HCT116 (cell line): ENCODE measurements around the gene SLC25A21. TPM values are rescaled to one million over a fixed set of nuclear protein-coding genes. Genes with fewer than 3 reads are reported as not detected.

ENCODE experiments used
- ATAC-seq: fragments of 200-7000 bp; cut with Tn5 transposase; 2 replicates; pipeline ENCODE4 v1.9.1; 2020; ENCODE audit warnings: mild to moderate bottlenecking, moderate library complexity
- BruUV-seq: library from RNA; stranded (reverse); fragments of 400-500 nt; replicated peaks from 2 replicates; lab custom pipeline; 2021; lab: Mats Ljungman, UMichigan
- CTCF ChIA-PET: fragments of 300-600 bp; sonication (Branson Sonifier 250); formaldehyde crosslinking; loops from one replicate; lab custom pipeline; 2021; ENCODE audit warnings: antibody characterized with exemption; lab: Charles Lee
- POLR2A ChIA-PET: fragments of 300-600, 350-600 bp; sonication (Branson Sonifier 250); formaldehyde crosslinking; loops from one replicate; lab custom pipeline; 2021; ENCODE audit warnings: antibody characterized with exemption; lab: Charles Lee
- RAD21 ChIA-PET, 2 experiments: fragments of 300-600 bp; sonication (Branson Sonifier 250); formaldehyde crosslinking; loops; one replicate each; lab custom pipeline; 2023; ENCODE audit warnings: low total read pairs in 2 of 2; ENCODE audit not compliant: uncharacterized antibody in 2 of 2, unreplicated experiment in 2 of 2, low non-redundant PET in 1 of 2; lab: Charles Lee
- DNase-seq: peaks from one replicate; pipeline ENCODE4 v3.0.0-alpha.2; 2010; ENCODE audit warnings: low read depth, low spot score
- H2AFZ ChIP-seq: fragments of 200-600 bp; shearing (Covaris generic), sonication (generic); 2 replicates; pipeline ENCODE4 v1.6.1; 2017; ENCODE audit warnings: low read depth, mixed run types, mixed read lengths, antibody characterized with exemption, low read length; ENCODE audit not compliant: poor library complexity, severe bottlenecking
- H3K27ac ChIP-seq: 2 replicates; pipeline ENCODE4 v1.5.1; 2012; ENCODE audit warnings: low read depth, low read length
- H3K27me3 ChIP-seq: fragments of 200-600 bp; sonication (generic); 2 replicates; pipeline ENCODE4 v1.6.1; 2016; ENCODE audit warnings: mixed run types, low read length, mixed read lengths; ENCODE audit not compliant: insufficient read depth
- H3K36me3 ChIP-seq, 2 experiments: fragments of 200-500 bp in 1 of 2; fragments of 200-600 bp in 1 of 2; sonication (Bioruptor generic) in 1 of 2; sonication (generic) in 1 of 2; 2 replicates each; pipeline versions ENCODE4 v1.5.1 to v1.6.1; 2014 to 2016; ENCODE audit warnings: low read length in 2 of 2, inconsistent platforms in 1 of 2, mixed read lengths in 1 of 2, mixed run types in 1 of 2; ENCODE audit not compliant: insufficient read depth in 2 of 2, control insufficient read depth in 1 of 2
- H3K4me1 ChIP-seq, 2 experiments: fragments of 200-600 bp in 1 of 2; sonication (generic) in 1 of 2; 2 replicates each; pipeline versions ENCODE4 v1.5.1 to v1.6.1; 2012 to 2017; ENCODE audit warnings: low read length in 2 of 2, inconsistent platforms in 1 of 2, mild to moderate bottlenecking in 1 of 2, mixed read lengths in 1 of 2, mixed run types in 1 of 2, moderate library complexity in 1 of 2; ENCODE audit not compliant: insufficient read depth in 2 of 2, control insufficient read depth in 1 of 2
- H3K4me2 ChIP-seq: fragments of 200-600 bp; sonication (generic); 2 replicates; pipeline ENCODE4 v1.6.1; 2017; ENCODE audit warnings: mixed run types, low read length, mixed read lengths
- H3K4me3 ChIP-seq, 2 experiments: fragments of 200-600 bp in 1 of 2; sonication (generic) in 1 of 2; replicated peaks in 1 of 2; 2 replicates each; pipeline ENCODE4 v1.5.1; 2011 to 2016; ENCODE audit warnings: low read length in 2 of 2, control low read depth in 1 of 2, low read depth in 1 of 2, mild to moderate bottlenecking in 1 of 2, mixed read lengths in 1 of 2, mixed run types in 1 of 2
- H3K79me2 ChIP-seq: fragments of 200-600 bp; sonication (generic); 2 replicates; pipeline ENCODE4 v1.6.1; 2017; ENCODE audit warnings: mild to moderate bottlenecking, mixed run types, low read length, moderate library complexity, mixed read lengths; ENCODE audit not compliant: insufficient read depth
- H3K9ac ChIP-seq: fragments of 200-600 bp; sonication (generic); 2 replicates; pipeline ENCODE4 v1.6.1; 2016; ENCODE audit warnings: low read length, mixed read lengths
- H3K9me2 ChIP-seq: fragments of 200-600 bp; sonication (generic), shearing (Covaris generic); 2 replicates; pipeline ENCODE4 v1.6.1; 2017; ENCODE audit warnings: mixed run types, mild to moderate bottlenecking, moderate library complexity; ENCODE audit not compliant: insufficient read depth
- H3K9me3 ChIP-seq, 2 experiments: fragments of 200-500 bp in 1 of 2; fragments of 200-600 bp in 1 of 2; sonication (Bioruptor generic) in 1 of 2; sonication (generic) in 1 of 2; 2 replicates each; pipeline ENCODE4 v1.6.1; 2014 to 2017; ENCODE audit warnings: low read length in 2 of 2, mixed read lengths in 2 of 2, inconsistent platforms in 1 of 2, low read depth in 1 of 2, mild to moderate bottlenecking in 1 of 2, mixed run types in 1 of 2, moderate library complexity in 1 of 2; ENCODE audit not compliant: control insufficient read depth in 1 of 2, insufficient read depth in 1 of 2
- H4K20me1 ChIP-seq: fragments of 200-600 bp; sonication (generic), shearing (Covaris generic); 2 replicates; pipeline ENCODE4 v1.6.1; 2017; ENCODE audit warnings: mixed run types, mild to moderate bottlenecking, moderate library complexity; ENCODE audit not compliant: insufficient read depth
- CBX3 ChIP-seq: IDR thresholded peaks from 2 replicates; pipeline ENCODE4 v1.6.1; 2012; ENCODE audit warnings: low read depth
- CEBPB ChIP-seq: IDR thresholded peaks from 2 replicates; pipeline ENCODE4 v1.6.1; 2012; ENCODE audit warnings: low read depth
- EGR1 ChIP-seq: IDR thresholded peaks from 2 replicates; pipeline ENCODE4 v1.6.1; 2012; ENCODE audit warnings: low read depth
- ELF1 ChIP-seq: IDR thresholded peaks from 2 replicates; pipeline ENCODE4 v1.6.1; 2012; ENCODE audit warnings: low read depth, borderline replicate concordance
- EZH2 ChIP-seq: fragments of 200-600 bp; sonication (generic); IDR thresholded peaks from 2 replicates; pipeline ENCODE4 v1.6.1; 2017; ENCODE audit warnings: antibody characterized with exemption, mixed run types
- EZH2phosphoT487 ChIP-seq: fragments of 200-600 bp; IDR thresholded peaks from 2 replicates; pipeline ENCODE4 v1.6.1; 2018; ENCODE audit warnings: antibody characterized with exemption, borderline replicate concordance
- FOSL1 ChIP-seq: IDR thresholded peaks from 2 replicates; pipeline ENCODE4 v1.6.1; 2012; ENCODE audit warnings: low read depth
- JUND ChIP-seq: IDR thresholded peaks from 2 replicates; pipeline ENCODE4 v1.6.1; 2012
- POLR2AphosphoS5 ChIP-seq: IDR thresholded peaks from 2 replicates; pipeline ENCODE4 v1.6.1; 2011; ENCODE audit warnings: mild to moderate bottlenecking, low read depth, low read length, moderate library complexity
- RAD21 ChIP-seq: IDR thresholded peaks from 2 replicates; pipeline ENCODE4 v1.6.1; 2012; ENCODE audit warnings: low read depth, mild to moderate bottlenecking
- SP1 ChIP-seq: IDR thresholded peaks from 2 replicates; pipeline ENCODE4 v1.6.1; 2012; ENCODE audit warnings: low read depth
- SRF ChIP-seq: IDR thresholded peaks from 2 replicates; pipeline ENCODE4 v1.6.1; 2012; ENCODE audit warnings: low read depth
- TCF7L2 ChIP-seq: IDR thresholded peaks from 2 replicates; pipeline ENCODE4 v1.7.0; 2011; ENCODE audit warnings: borderline replicate concordance, inconsistent platforms; ENCODE audit not compliant: insufficient read depth, insufficient read length; ENCODE audit errors: extremely low read depth
- YY1 ChIP-seq: IDR thresholded peaks from 2 replicates; pipeline ENCODE4 v1.6.1; 2011; ENCODE audit warnings: low read length, low read depth, moderate library complexity, mild to moderate bottlenecking; ENCODE audit not compliant: insufficient replicate concordance; ENCODE audit errors: extremely low read depth
- ZFX ChIP-seq: fragments of 450-650 bp; IDR thresholded peaks from 2 replicates; pipeline ENCODE4 v1.6.1; 2017
- ZNF274 ChIP-seq: fragments of 200-500 bp; sonication (Bioruptor generic); IDR thresholded peaks from 2 replicates; pipeline ENCODE4 v1.6.1; 2014; ENCODE audit warnings: mild to moderate bottlenecking, low read depth, low read length, inconsistent platforms
- intact Hi-C: fragments of 100-400 bp; cut with micrococcal nuclease; formaldehyde crosslinking; loops from 2 replicates; pipeline ENCODE4 v1.10.0; 2022
- total RNA-seq: library from RNA; stranded (reverse); gene quantifications from one replicate; pipeline ENCODE4 v1.2.1, GENCODE V29; 2021; ENCODE audit not compliant: unreplicated experiment
- TF ChIP-seq, protein P1 (sequence below): IDR thresholded peaks from 2 replicates; pipeline ENCODE4 v1.6.1; 2012
- TF ChIP-seq, protein P2 (sequence below), 3 experiments: fragments of 200-600 bp in 1 of 3; sonication (generic) in 1 of 3; IDR thresholded peaks in 2 of 3; conservative IDR thresholded peaks in 1 of 3; 2 replicates each; pipeline ENCODE4 v1.5.1; 2012 to 2017; ENCODE audit warnings: low read depth in 2 of 3, low read length in 2 of 3, antibody characterized with exemption in 1 of 3, borderline replicate concordance in 1 of 3, control low read depth in 1 of 3, mild to moderate bottlenecking in 1 of 3, mixed read lengths in 1 of 3, mixed run types in 1 of 3, moderate library complexity in 1 of 3; ENCODE audit not compliant: insufficient read depth in 1 of 3
- TF ChIP-seq, protein P3 (sequence below): IDR thresholded peaks from 2 replicates; pipeline ENCODE4 v1.6.1; 2011; ENCODE audit warnings: mild to moderate bottlenecking, low read length, moderate library complexity; ENCODE audit not compliant: insufficient replicate concordance; ENCODE audit errors: extremely low read depth
- TF ChIP-seq, protein P4 (sequence below): IDR thresholded peaks from 2 replicates; pipeline ENCODE4 v1.6.1; 2012

SLC25A21 gene
- total RNA-seq, 1 experiment from 2014 or later = 3.5 TPM

DNA sequence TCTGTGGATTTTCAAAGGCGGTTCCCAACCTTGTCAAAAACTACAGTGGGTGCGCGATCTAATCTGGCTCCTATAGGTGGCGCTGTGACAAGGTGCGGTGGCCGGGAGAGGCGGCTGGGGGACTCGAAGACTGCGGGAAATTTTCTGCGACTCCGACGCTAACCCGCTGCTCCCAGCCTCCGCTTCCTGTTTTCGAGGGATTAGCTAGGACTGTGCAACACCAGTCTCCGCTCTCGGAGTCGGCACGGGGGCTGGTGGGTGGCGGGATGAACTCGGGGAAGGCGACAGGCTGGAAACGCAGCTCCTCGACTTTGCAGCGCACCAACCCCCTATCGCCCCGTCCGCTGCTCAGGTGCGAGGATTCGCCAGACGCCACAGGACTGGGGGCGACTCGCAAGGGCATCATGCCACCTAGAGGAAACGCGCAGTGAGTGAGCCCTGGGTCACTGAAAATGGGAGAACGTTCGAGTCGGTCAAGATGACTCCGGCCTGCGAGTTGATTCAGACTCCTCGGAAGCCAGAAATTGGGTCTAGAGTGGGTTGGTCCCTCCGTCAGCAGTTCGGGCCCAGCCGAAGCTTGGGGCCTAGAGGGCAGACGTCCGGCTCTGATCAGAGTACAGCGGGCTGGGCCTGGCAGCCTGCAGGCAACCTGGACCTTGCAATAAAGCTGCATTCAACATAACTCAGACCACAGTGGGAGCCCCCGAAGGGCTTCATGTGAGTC is 516.3 kb downstream of the SLC25A21 start:
- ChIA-PET RAD21 (interaction anchor here in 1 of 2 experiments (0.6 kb wide), 1 partner anchor 103 kb away, joined by 3 read pairs; no protein-coding TSS in a partner anchor), POLR2A (no interaction called here), CTCF (interaction anchor here (0.6 to 2.0 kb wide), 11 partner anchors 10 to 586 kb away, joined by 3 to 8 read pairs (median 3); no protein-coding TSS in a partner anchor)
- BruUV-seq = no TSS peak
- peak overlapping the region; percentile 10; the same call in 1 of the 2 replicates for H3K9ac ChIP-seq
- DNase-seq (peak; percentile 54), ATAC-seq (peak; percentile 94)
- no peaks in the 10 kb centered on the region for H3K36me3 ChIP-seq
- H3K9me3 ChIP-seq = no peaks in the 10 kb centered on the region
- H3K27ac ChIP-seq = no peak overlapping the region
- peak overlapping the region; percentile 83 for H3K4me2 ChIP-seq
- H3K4me1 ChIP-seq = peaks cover 5 to 15% of the 10 kb centered on the region in 2 experiments; a peak in 3 of 4 replicates
- no peaks in the 10 kb centered on the region for H3K9me2 ChIP-seq
- H3K4me3 ChIP-seq = peak overlapping the region; percentile 25 to 55; a peak in 3 of 4 replicates
- intact Hi-C loops = no loop called here
- no peaks in the 10 kb centered on the region for H3K27me3 ChIP-seq
- H4K20me1 ChIP-seq = no peaks in the 10 kb centered on the region
- H2AFZ ChIP-seq = peak overlapping the region; percentile 49
- H3K79me2 ChIP-seq = no peaks in the 10 kb centered on the region
- TF ChIP-seq SP1 (no peak), TCF7L2 (no peak), CBX3 (peak; percentile 19; the same call in 1 of the 2 replicates), JUND (no peak), EZH2 (no peak), CEBPB (no peak), ELF1 (no peak), YY1 (no peak), SRF (no peak), EZH2phosphoT487 (no peak), FOSL1 (no peak), EGR1 (no peak), ZFX (no peak), RAD21 (peak; percentile 46), POLR2AphosphoS5 (no peak), ZNF274 (no peak)
- TF ChIP-seq, protein P1, sequence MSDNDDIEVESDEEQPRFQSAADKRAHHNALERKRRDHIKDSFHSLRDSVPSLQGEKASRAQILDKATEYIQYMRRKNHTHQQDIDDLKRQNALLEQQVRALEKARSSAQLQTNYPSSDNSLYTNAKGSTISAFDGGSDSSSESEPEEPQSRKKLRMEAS = peak; percentile 63
- TF ChIP-seq, protein P2, sequence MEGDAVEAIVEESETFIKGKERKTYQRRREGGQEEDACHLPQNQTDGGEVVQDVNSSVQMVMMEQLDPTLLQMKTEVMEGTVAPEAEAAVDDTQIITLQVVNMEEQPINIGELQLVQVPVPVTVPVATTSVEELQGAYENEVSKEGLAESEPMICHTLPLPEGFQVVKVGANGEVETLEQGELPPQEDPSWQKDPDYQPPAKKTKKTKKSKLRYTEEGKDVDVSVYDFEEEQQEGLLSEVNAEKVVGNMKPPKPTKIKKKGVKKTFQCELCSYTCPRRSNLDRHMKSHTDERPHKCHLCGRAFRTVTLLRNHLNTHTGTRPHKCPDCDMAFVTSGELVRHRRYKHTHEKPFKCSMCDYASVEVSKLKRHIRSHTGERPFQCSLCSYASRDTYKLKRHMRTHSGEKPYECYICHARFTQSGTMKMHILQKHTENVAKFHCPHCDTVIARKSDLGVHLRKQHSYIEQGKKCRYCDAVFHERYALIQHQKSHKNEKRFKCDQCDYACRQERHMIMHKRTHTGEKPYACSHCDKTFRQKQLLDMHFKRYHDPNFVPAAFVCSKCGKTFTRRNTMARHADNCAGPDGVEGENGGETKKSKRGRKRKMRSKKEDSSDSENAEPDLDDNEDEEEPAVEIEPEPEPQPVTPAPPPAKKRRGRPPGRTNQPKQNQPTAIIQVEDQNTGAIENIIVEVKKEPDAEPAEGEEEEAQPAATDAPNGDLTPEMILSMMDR (IDR thresholded peaks at IDR 0.05 in 2 of 3, conservative IDR thresholded peaks at IDR 0.05 in 1 of 3; ENCODE audit: borderline replicate concordance in 1 of 3, insufficient read depth in 1 of 3, low read depth in 2 of 3, low read length in 2 of 3) = peak; percentile 75 to 82 (median 78); a peak in 5 of 6 replicates
- TF ChIP-seq, protein P3, sequence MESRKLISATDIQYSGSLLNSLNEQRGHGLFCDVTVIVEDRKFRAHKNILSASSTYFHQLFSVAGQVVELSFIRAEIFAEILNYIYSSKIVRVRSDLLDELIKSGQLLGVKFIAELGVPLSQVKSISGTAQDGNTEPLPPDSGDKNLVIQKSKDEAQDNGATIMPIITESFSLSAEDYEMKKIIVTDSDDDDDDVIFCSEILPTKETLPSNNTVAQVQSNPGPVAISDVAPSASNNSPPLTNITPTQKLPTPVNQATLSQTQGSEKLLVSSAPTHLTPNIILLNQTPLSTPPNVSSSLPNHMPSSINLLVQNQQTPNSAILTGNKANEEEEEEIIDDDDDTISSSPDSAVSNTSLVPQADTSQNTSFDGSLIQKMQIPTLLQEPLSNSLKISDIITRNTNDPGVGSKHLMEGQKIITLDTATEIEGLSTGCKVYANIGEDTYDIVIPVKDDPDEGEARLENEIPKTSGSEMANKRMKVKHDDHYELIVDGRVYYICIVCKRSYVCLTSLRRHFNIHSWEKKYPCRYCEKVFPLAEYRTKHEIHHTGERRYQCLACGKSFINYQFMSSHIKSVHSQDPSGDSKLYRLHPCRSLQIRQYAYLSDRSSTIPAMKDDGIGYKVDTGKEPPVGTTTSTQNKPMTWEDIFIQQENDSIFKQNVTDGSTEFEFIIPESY = no peak
- TF ChIP-seq, protein P4, sequence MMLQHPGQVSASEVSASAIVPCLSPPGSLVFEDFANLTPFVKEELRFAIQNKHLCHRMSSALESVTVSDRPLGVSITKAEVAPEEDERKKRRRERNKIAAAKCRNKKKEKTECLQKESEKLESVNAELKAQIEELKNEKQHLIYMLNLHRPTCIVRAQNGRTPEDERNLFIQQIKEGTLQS = no peak
